Inflammatory macrophage (primary cell): Measurements from ENCODE around the gene ZNF135.

ENCODE experiments used
- DNase-seq, 2 donors: peaks; one replicate each; pipeline ENCODE4 v3.0.0-alpha.2; 2020 to 2022

ZNF135 gene

GRCh38 chr19:58095328-58095727 is 36.2 kb downstream of the ZNF135 start:
- DNase-seq: no peak

GRCh38 chr19:58096884-58097283 is 37.8 kb downstream of the ZNF135 start:
- DNase-seq: no peak

- no peak for DNase-seq
Measured at GRCh38 chr19:58097349-58097748, 38.3 kb downstream of the ZNF135 start.

- DNase-seq: peak; percentile 91 to 95
Measured at GRCh38 chr19:58097781-58098681, 38.9 kb downstream of the ZNF135 start, which contains the start of gene ZSCAN18. ZSCAN18 (minus strand) TSS chr19:58098231; CDS start chr19:58090267, 7,964 bp downstream.

- no peak for DNase-seq
Measured at GRCh38 chr19:58098682-58098998, 39.6 kb downstream of the ZNF135 start.

- no peak for DNase-seq
Measured at GRCh38 chr19:58107778-58108545, 48.9 kb downstream of the ZNF135 start.

GRCh38 chr19:58108546-58108817 is 49.4 kb downstream of the ZNF135 start:
- no peak for DNase-seq

GRCh38 chr19:58117841-58118575 is 58.9 kb downstream of the ZNF135 start:
- DNase-seq: no peak

GRCh38 chr19:58118979-58119733 is 60.1 kb downstream of the ZNF135 start:
- DNase-seq: no peak
